ENCODE data around the gene STX1A.

- peak; percentile 19 for TF ChIP-seq POLR2A (IDR thresholded peaks at IDR 0.05; ENCODE audit: low read length)
- TF ChIP-seq GATA1 (IDR thresholded peaks at IDR 0.05; ENCODE audit: low read depth, low read length): no peak
Observed at GRCh38 chr7:73683788-73684693, 35.4 kb downstream of the STX1A start.

Data from erythroblast (primary cell).